Activated CD8-positive, alpha-beta memory T cell treated with anti-CD3 and anti-CD28 coated beads, Interleukin-2, amount 50 U/mL, for 24 hours (primary cell): ENCODE data around the gene TMBIM4.

Experiments used
- DNase-seq: peaks from one replicate; pipeline ENCODE4 v3.0.0-alpha.2; 2020; ENCODE audit errors: extremely low read depth

The TMBIM4 gene

GRCh38 chr12:66140731-66141130 lies 29.1 kb downstream of the TMBIM4 start:
- DNase-seq: no peak

GRCh38 chr12:66139328-66139727 lies 30.5 kb downstream of the TMBIM4 start:
- no peak for DNase-seq

- DNase-seq: no peak
Measured at GRCh38 chr12:66137937-66138336, 31.9 kb downstream of the TMBIM4 start.

GRCh38 chr12:66132408-66132807 lies 37.4 kb downstream of the TMBIM4 start:
- no peak for DNase-seq

DNA sequence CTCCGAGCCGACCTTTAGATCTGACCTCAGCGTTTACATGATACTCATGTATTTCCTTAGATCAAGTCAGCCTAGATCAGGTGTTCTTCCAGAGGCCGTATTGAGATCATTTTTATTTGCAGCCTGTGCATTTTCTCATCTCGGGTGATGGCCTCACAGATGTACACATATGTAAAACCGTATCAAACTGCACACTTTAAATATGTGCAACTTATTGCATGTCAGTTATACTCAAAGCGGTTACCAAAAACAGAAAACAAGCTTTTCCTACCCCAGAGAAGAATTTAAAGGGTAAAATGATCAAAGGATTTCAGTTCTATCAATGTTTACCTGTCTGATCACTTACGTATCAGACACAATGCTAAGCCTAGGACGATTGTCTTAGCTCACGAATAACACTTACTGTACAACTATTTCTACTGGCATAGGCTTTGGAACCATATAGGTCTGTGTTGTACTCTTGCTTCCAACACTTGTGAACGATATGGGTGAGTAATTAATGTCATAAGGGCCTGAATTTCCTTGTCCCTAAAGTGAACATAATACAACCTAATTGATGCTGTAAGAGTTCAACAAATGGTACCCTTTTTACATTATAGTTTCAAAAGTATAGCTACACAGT lies 38.6 kb downstream of the TMBIM4 start:
- no peak for DNase-seq

DNA sequence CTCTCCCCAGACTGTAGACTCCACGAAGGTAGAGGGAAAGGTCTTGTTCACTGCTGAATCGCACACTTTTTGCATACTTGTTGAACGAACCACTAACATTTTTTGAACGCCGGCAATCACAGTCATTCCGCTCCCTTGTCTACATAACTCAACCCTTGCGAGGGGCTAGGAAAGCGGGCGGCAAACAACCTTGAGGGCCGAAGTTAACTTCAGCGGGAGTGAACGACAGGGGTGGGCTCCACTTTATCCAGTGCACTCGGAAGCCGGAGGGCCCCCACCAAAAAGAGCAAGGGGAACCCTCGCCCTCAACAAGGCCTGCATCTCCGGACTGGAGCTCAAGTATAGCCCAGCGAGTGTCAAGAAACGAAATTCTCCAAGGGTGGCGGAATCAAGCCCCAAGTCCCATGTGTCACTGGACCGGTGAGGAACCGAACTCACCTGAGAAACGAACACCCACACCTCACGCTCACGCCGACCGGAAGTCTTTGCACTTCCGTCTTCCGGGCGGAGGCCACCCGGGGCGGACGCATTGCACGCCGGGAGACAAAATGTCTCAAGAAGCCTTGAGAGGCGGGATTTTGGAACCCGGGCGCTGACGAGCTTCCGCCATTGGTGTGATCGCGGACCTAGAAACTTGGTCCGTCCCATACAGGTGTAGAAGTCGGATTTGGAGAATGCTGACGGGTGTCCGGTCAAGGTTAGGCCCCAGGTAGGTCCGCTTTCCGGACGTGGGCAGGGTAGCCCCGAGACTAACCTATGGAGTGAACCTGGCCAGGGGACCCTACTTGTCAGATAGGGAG lies 39.3 kb downstream of the TMBIM4 start, which contains the start of gene LLPH:
TSS of gene LLPH (minus strand) at position 484 of the 800 bp plus-strand sequence. CDS start 1,644 bp downstream, outside the sequence.
- peak; percentile 73 for DNase-seq

- DNase-seq: no peak
Measured at GRCh38 chr12:66129934-66130266, 39.9 kb downstream of the TMBIM4 start.

- no peak for DNase-seq
Measured at GRCh38 chr12:66127650-66128049, 42.1 kb downstream of the TMBIM4 start.

- no peak for DNase-seq
Measured at GRCh38 chr12:66120477-66120876, 49.3 kb downstream of the TMBIM4 start.

GRCh38 chr12:66119870-66120241 lies 49.9 kb downstream of the TMBIM4 start:
- DNase-seq: no peak

DNA sequence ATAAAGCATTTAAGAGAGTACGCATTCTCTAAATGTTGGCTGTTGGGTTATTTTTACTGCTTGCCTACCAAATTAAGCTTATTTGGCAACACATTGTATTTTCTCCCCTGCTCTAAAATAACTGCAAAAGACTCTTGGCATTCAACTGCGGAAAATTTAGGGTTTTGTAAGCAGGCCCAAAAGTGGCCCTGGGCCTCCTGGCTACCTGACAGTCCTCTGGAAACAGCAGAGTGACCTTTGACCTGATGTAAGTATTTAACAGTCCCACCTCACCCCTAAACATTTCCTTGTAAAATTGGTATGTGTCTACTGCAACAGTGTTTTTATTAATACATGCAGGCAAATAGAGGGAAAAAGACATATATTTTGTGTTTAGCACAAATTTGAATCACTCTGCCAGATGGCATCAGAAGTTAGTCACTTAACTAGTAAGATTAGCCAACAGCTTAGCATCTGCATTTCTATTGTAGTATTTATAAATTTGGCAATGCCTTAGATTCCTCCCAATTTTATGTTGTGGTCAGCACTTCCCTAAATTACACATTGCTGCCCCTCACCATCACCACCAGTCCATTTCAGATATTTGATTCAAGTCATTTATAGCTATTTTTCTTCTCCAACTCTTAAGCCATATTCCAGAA lies 50.4 kb downstream of the TMBIM4 start:
- DNase-seq: no peak

DNA sequence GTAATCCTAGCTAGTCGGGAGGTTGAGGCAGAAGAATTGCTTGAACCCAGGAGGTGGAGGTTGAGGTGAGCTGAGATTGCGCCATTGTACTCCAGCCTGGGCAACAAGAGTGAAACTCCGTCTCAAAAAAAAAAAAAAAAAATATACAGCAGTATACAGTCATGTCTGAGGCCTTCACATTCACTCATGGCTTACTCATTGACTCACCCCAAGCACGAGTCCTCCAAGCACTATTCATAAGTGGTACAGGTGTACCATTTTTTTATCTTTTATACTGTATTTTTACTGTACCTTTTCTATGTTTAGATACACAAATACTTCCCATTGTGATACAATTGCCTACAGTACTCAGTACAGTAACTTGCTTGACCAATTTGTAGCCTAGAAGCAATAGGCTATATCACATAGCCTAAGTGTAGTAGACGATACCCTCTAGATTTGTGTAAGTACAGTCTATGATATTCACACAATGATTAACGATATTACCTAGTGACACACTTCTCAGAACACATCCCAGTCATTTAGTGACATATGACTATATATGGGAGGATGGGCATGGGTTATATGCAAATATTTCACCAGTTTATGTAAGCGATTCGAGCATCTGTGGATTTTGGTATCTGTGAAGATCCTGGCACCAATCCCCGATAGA lies 51.4 kb downstream of the TMBIM4 start:
- no peak for DNase-seq

DNA sequence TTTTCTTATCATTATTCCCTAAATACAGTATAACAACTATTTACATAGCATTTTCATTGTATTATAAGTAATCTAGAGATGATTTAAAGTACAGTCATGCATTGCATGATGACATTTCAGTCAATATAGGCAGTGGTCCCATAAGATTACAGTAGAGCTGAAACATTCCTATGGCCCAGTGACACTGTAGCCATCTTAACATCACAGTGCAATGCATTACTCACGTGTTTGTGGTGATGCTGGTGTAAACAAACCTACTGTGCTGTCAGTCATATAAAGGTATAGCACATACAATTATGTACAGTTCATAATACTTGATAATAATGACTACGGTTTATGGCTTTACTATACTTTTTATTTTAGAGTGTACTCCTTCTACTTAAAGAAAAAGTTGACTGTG lies 52.6 kb downstream of the TMBIM4 start:
- no peak for DNase-seq

- DNase-seq: no peak
Measured at GRCh38 chr12:66115071-66115600, 54.7 kb downstream of the TMBIM4 start.

- no peak for DNase-seq
Measured at GRCh38 chr12:66113471-66113870, 56.3 kb downstream of the TMBIM4 start.

GRCh38 chr12:66111605-66112004 lies 58.2 kb downstream of the TMBIM4 start:
- no peak for DNase-seq

DNA sequence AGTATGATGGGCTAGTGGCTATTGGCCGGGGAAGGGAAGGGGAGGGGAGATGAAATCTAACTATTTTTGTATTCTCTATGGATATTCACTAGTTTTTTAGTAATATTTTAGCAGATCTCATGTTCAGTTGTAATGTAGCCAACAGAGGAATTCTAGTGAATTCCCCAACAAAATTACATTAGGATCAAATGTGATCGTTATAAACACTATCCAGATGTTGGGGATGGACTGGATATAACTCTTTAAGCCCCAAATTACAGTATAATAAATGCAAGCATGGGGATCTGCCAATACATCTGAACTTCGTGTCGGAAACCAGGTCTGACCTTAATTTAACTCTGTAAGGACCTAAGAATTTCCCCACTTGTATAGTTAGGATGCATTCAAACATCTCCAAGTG lies 60.7 kb downstream of the TMBIM4 start:
- DNase-seq: no peak

DNA sequence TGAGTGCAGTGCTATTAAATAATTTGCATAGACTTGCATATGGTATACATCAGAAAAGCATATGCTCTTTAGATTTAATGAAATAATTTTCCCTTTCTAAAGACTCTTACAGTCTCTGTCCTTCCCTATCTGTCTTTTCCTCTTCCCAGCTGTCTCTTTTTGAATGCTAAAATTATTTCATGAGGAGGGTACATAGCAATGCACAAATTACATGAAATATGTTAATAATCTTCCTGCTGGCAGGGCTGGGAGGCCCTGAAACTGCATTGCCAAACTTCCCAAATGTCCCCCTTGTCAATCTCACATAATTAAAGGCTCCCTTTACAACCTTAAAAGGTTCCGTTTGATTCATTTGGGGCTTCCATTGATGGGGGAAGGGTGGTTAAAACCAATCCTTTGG lies 61.4 kb downstream of the TMBIM4 start:
- no peak for DNase-seq

DNA sequence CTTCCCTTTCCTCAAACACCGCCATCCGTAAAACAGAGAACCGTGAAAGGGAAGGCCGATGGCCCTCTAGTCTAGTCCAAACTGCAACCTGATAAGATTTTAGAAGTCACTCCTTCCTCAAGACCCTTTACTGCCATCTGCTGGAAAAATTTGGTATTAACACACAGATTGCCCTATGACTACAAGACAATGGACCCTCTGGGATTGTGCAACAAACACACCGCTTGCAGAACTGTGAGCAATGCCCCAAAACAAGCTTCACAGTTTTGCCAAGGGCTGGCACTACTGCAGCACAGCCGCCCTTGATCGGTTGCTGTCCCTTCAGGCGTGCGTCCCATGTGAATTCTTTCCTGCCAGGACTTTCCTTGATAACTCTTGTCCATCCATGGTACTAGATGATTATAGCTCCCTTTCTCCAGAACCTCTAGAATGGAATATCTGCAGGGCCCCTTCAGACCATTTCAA lies 62.3 kb downstream of the TMBIM4 start:
- no peak for DNase-seq

- no peak for DNase-seq
Measured at GRCh38 chr12:66103016-66103913, 66.5 kb downstream of the TMBIM4 start.
